ENCODE results near the gene CPT1A.

DNA sequence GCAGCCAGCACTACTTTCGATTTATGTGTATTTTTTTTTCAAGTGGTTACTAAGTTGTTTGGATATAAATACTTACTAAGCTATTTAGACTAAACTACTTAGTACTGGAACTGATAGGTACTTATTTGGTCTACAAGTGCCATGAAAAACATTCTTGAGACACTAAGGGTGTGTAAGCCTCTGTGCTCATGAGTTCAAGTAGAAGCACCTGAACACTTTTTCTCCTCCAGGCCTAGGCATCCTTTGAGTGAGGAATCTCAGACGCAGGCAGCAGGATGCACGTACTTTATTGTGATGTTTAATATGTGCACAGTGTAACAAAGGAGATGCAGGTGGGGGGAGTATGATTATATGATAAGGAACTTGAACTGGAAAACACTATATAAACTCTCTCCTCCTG is 98.2 kb downstream of the CPT1A start:
- TF ChIP-seq EZH2 (IDR thresholded peaks at IDR 0.05; ENCODE audit: borderline replicate concordance, low read length): no peak
- TF ChIP-seq, protein P1, sequence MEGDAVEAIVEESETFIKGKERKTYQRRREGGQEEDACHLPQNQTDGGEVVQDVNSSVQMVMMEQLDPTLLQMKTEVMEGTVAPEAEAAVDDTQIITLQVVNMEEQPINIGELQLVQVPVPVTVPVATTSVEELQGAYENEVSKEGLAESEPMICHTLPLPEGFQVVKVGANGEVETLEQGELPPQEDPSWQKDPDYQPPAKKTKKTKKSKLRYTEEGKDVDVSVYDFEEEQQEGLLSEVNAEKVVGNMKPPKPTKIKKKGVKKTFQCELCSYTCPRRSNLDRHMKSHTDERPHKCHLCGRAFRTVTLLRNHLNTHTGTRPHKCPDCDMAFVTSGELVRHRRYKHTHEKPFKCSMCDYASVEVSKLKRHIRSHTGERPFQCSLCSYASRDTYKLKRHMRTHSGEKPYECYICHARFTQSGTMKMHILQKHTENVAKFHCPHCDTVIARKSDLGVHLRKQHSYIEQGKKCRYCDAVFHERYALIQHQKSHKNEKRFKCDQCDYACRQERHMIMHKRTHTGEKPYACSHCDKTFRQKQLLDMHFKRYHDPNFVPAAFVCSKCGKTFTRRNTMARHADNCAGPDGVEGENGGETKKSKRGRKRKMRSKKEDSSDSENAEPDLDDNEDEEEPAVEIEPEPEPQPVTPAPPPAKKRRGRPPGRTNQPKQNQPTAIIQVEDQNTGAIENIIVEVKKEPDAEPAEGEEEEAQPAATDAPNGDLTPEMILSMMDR (IDR thresholded peaks at IDR 0.05; ENCODE audit: low read length): no peak
